Measurements from ENCODE around the gene NAV2.

The NAV2 gene

DNA sequence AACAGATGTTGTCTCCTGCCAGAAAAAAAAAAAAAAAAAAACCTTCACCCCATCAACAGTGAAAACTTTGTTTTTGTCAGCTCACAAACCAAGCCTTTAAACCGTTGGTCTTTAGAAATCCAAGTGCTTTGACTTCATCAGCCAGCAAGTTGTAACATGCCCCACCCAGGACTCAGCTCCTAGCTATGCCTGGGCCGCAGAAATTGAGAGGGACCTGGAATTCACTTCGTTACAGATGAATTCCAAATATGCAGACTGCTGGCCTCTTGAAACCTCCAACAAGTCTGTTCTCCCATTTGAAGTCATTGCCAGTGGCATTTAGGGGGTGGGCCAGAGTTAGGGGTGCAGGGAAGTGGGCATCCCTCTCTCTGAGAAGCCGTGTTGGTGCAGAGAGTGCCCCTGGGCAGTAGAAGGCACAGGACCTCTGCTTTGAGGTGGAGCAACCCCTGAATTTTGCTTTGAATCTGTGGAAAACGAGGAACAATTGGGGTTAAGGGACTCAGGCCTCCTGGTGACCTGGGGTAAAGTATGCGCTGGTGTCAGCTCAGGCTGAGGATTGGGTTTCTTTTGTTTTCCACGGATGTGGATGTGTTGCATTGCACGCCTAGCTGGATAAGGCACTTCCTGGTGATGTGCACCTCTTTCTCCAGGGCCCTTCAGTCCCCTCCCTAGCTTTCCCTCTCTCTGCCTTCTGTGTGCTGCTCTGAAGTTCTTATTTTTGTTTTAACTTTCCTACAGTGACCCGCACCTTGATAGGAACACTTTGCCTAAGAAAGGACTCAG, 338.1 kb downstream of the NAV2 start:
- no peak for DNase-seq (ENCODE audit: low read depth in 2 of 2, low spot score in 1 of 2)

DNA sequence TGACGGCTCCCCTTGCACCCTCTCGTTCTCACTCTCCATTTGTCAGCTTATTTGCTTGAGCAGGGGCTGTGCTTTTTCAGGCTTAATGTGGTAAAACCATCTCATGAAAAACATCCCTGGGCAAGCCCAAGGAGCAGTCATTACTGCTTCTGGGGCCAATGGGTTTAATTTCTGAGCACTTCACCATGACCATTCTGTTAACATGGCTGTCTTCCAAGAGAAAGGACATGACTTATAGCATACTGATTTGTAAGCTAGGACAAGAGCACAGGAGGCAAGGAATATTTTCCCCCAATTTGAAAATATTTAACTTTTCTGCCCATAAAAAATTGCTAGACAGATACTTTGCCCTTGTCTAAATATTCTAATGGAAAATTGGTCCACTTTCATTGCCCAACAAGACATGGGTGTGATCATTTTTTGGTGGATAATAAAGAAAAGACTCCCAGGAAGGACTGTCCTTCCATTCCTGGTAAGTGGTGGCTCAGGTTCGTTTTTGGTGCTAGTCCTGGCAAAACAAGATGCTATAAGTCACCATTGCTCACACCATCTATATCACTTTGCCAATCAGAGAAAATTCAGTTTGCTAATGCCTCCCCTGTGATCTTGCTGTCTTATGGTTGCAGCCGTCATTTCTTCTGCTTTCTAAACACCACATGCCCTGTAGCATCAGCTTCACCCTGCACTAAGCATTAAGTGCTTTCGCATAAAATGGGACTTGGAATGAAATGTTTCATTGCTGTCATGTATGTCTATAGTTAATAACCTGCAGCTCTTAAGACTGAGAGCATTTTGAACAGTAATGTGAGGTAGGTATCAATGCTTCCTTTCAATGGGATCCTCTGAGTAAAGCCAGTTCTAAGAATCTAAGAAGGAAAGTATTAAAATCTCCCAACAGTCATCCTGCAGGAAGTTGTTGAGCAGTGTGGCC, 339.1 kb downstream of the NAV2 start:
- DNase-seq (ENCODE audit: low read depth in 2 of 2, low spot score in 1 of 2): no peak

DNA sequence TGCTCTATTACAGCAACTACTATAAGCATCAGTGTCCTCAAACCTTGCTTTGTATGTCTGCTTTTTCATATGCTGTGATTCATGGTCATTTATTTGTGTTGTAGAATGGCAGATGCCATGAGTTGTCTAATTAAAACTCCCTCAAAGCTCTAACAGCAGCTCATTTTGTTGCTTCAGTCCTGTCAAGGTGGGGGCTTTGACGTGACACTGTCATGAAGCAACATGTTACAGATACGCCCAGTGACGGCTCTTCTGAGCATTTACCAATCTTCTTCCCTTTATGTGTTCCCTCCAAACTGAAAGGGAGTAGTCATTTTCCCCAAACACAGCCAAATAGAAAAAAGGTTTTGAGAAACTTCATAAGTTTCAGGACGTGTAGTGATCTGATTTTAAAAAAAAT, 340.9 kb downstream of the NAV2 start:
- no peak for DNase-seq (ENCODE audit: low read depth in 2 of 2, low spot score in 1 of 2)

DNA sequence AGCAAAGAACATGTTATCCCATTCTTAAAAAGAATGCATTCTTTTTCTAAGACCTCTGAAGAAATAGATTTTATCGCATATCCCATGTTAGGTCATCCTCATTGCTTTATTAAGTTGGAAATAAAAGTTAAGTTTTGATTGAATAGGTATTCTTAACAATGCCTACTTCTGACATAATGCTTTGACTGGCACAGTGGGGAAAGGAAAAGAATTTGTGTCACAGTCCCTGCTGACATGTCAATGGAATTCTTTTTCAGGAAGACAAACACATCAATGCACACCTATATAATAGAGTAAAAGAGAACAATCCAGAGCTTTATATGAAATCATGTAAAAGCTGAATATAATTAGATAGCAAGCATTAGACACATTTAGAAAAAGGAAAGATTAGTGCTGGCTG, 341.9 kb downstream of the NAV2 start:
- DNase-seq (ENCODE audit: low read depth in 2 of 2, low spot score in 1 of 2): no peak

DNA sequence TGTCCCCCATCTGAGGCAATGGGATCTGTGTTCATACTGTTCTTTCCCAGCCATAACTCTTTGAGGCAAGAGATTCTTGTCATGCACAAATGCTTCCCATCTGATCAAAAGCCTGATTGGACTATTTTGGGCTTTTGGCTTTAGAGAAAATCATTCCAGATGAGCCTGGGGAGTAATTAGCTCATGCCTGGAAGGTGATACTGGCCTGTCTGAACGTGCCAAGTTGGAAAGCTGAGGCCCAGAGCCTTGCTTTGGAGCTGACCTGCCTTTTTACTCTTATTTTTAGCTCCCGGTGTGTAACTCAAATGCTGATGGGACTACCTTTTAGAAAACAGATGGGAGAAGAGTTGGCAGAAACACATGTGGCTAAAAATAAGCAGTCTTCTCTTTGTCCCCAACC, 342.7 kb downstream of the NAV2 start:
- no peak for DNase-seq (ENCODE audit: low read depth in 2 of 2, low spot score in 1 of 2)

DNA sequence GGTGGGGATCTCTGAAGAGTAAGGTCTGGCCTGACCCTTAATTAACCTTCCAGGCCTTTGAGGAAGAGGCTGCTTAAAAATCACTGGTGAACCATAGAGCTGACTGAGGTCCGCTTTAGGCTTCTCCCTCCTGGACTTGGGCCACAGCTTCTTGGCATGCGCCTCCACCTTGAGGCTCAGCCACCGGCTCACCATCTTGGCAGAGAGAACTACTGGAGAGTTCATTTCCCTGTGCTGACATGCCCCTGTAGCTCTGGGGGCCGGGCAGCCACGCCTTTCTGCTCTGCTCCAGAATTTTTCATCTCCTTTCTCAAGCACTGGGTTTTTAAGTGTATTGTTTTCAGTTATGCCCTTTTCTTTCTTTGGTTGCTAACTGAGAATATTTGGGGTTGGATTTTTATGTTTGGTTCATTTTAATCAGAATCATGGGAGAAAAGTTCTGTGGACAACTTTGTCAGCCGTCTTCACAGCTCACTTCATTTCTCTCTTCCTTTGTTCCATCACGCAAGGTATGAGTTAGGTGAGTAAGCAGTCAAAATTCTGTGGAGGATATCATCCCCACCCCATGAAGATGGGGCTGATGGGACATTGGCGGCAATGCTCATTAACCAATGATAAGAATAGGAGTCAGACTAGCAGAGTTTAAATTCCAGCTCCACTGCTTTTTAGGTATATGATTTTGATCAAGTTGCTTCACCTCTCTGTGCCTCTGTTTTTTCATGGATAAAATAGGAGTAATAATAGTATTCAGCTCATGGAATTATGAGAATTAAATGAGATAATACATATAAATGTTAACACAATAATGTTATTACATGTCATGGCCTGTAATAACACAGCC, 343.7 kb downstream of the NAV2 start:
- DNase-seq (ENCODE audit: low read depth in 2 of 2, low spot score in 1 of 2): no peak

DNA sequence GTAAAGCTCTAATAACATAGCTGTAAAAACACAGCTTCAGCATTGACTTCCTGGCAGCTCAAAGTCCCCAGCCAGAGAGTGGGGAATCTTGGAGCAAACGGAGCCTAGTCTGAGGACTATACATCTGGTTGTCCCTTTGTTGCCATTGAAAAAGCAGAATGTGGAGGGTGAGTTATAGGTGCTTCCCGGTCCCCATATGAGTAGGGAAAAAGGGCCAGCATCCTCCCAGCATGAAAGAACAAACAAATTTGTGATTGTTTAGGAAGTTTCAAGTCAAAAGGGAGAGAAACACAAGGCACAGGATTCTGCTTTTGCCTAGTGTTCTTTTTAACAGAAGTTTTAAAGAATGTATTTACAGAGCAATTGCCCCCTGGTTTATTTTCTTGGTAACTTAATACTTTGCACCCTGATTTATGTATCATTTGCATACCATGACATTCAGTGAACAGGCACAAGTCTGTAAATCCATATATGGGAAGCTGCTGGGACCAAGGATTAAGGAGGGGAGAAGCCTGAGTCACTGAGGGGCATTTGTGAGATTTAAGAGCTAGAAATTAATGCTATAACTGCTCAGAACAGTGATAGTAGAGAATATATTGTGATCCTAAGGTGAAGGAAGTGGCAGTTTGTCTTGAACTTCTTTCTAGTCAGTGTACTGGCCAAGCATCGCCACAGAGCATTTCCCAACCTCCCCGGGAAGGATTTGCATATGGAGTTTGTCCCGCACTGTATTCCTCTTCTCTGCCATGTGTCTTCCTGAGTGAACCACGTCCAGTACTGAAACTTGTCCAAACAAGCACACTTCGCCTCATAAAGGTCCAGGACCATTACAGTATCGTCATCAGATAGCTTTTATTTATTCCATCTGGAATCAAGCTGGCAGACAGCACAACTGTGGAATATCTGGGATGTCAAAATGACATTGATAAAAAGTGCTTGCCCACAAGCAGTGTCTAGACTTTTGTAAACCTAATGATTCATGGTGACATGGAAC, 344.6 kb downstream of the NAV2 start:
- DNase-seq (ENCODE audit: low read depth in 2 of 2, low spot score in 1 of 2): no peak

DNA sequence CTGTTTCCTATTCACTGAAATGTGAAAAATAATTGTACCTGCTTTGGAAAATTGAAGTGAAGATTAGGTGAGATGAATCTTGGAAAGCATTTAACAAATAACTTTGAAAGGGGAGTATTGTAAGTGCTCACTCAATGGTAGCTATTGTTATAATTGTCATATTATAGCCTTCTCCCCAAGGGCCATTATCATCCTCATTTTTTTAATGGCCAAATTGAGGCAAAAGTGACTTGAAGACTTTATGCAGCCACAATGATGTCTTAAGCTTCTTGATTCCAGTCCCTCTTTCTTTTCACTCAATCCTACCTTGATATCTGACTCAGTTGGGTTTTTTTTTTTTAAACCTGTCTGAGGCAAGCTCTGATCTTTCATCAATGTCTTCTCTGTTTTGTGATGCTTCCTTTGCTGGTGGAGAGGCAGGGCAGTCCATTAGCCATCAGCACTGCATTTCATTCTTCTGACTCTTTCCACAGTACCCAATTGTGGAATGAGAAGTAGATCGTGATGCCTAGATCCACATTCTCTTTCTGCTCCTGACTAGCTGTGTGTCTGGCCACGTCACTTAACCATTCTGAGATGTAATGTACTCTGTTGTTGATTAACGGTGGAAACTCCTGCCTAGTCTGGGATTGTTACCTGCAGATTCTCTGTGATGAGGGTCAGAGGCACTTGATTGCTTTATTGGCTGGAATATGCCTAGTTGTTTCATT, 346.3 kb downstream of the NAV2 start:
- no peak for DNase-seq (ENCODE audit: low read depth in 2 of 2, low spot score in 1 of 2)

DNA sequence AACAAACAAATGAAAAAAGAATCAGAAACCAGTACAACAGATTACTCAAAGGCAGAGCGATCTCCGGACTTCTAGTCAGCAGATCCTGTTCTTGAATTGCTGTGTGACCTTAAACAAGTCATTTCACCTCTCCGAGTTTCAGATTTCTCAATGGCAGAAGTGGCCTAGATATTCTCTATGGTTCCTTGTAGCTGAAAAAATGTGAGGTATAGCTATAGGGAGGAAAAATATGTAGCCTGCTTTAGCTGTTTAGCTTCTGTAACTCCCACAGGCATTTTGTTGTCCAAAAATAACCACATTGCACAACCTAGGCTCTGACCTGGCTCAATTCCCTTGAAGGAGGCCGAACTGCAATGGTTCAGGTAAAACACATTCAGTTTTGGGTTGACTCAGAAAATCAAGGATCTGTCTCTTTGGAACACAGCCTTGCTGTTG, 347.0 kb downstream of the NAV2 start:
- no peak for DNase-seq (ENCODE audit: low read depth in 2 of 2, low spot score in 1 of 2)

DNA sequence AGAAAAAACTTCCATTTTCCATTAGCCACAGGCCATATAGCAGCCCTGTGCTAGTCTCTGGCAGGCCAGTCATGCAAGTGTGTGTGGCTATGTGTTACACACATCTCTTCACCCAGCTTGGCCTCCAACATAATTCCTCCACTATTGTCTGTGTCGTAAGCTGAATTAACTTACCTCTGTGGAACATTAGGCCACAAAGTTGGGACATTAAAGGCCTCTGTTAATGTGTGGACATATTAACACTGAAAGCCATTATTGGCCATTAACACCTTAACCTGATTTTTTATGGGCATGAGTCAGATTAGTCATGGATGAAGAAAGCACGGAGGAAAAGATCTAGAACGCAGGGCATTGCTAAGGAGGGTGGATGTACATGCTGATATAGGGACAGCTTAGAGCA, 347.5 kb downstream of the NAV2 start:
- no peak for DNase-seq (ENCODE audit: low read depth in 2 of 2, low spot score in 1 of 2)

DNA sequence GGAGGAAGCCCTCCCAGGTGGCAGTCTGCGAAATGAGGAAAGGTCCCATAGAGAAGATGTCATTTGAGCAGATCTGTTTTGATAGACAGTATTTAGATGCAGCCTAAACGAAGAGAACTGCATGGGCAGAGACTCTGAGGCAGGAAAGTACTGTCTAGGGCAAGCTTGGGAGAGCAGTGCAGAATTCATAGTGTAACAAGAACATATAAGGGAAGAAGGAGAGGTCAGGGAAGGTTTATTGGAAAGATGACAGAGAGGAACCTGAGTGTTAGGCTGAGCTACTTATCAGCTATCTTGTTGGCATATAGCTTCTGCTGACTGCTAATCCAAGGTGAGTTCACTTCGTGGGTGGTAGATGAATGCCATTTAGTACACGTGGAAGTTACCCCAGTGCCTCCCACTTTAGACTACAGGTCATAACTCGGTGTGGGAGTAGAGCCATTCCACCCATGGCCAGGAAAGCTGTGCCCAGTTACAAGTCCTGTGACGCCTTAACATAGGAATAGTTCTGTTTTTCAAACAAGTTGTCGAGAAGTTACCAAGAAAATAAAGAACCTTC, 348.1 kb downstream of the NAV2 start:
- DNase-seq (ENCODE audit: low read depth in 2 of 2, low spot score in 1 of 2): no peak

DNA sequence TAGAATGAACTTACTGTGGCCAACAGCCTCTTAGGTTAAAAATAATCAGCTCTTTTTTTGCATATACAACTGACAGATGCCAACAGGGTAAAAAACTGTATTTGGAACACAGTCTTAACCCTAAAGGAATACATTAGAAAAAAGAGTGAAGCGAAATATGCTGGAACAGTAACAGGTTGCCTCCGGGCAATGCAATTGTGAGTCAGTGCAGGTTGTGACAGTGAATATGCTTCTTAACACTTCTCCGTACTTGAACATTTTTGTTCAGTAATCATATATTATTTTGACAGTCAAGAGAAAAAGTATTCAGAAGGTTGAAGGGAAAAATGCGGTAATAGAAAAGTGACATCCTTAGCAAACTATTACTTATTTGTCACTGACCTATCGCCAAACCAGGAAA, 349.1 kb downstream of the NAV2 start:
- DNase-seq (ENCODE audit: low read depth in 2 of 2, low spot score in 1 of 2): no peak

DNA sequence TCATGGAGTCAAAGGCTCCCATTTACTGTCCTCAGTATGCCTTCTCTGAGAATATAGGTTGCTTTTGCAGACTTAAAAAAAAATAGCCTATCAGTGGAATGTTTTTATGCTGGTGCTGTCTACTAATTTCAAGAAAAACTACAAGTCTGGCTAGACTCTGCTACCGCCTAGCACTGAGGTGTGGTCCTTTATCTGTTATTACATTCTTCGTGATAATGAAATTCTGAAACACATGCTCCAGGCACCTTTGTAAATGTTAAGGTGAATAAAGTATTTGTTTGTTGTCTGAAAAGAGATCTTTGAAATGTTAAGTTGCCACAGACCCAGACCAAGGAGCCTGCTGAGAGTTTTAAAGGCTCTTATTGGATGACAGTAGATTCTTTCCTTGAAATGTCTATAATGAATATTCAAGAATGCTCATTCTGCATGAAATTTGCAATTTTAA, 352.3 kb downstream of the NAV2 start:
- DNase-seq (ENCODE audit: low read depth in 2 of 2, low spot score in 1 of 2): no peak

DNA sequence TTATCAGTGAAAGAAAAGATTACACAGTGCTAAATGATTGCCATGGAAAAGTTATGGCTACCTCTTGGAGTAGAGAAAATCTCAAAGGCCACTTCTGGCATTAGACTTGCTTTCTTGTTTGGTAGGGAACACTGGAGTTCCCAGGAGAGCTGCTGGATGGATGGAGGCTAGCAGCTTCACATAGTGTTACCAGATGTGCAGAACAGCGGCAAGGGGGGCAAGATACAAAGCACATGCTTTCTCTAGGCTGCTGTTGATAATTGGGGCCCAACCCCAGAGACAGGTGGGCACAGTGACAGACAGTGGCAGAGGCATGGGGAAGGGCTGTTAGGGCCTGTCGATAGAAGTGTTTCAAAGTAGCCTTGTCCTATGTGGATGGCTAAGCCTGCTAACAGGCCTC, 352.8 kb downstream of the NAV2 start:
- no peak for DNase-seq (ENCODE audit: low read depth in 2 of 2, low spot score in 1 of 2)

DNA sequence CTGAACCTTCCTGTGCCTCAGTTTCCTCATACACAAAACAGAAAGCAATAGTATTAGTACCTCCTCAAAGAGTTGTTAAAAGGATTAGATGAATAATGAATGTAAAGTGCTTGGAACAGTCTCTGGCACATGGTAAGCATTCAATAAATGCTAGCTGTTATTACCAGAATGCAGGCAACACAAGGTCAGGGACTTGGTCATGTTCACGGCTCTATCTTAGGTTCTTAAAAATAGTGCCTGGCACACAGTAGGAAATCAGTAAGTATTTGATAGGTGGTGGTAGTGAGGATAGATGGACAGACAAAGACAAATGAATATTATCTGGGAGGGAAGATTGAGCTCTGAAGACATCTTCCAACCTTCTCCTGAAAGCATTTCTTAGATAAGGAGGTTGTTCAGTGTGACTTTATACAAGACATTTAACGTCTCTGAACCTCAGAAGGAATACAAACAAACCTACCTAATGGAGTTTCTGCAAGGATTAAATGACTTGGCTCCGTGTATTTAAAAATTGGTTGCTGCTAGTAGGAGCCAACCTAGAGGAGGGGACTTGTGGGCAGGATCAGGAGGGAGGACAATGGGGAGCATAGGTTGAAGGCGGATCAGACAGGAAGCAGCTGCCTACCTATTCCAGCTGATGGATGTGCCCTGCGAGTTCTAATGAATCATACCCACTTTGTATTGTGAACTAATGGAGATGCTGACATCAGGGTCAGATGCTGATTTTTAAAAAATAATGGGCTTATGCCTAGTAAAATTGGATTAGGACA, 353.6 kb downstream of the NAV2 start:
- no peak for DNase-seq (ENCODE audit: low read depth in 2 of 2, low spot score in 1 of 2)

DNA sequence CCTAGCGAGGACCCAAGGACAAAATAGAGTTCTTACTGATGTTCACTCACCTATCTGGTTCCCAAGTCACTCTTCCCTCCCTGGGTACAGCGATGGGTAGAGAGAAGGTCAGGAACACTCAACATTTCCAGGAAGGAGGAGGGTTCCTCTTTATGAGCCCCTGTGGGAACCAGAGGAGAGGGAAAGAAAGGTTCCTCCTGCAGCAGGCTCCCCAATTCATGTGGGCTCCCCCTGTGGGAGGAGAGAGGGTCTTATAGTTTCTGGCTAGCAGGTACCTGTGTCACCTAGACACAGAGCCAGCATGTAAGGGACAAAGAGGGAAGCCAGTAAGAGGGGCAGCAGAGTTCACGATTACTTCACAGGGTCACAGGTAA, 354.1 kb downstream of the NAV2 start:
- no peak for DNase-seq (ENCODE audit: low read depth in 2 of 2, low spot score in 1 of 2)

DNA sequence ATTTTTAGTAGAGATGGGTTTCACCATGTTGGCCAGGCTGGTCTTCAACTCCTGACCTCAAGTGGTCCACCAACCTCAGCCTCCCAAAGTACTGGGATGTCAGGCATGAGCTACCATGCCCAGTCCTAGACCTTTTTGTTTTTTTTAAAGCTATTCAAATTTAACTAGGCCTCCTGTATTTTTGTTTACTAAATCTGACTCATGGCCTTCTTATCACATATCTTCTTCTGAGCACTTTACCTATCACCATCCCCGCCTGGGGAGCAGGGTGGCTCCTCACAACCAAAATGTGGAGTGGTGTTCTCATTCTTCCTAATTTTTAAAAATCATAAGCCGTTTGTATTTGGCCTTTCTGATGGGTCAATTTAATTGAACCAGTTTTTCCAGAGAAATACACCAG, 355.0 kb downstream of the NAV2 start:
- no peak for DNase-seq (ENCODE audit: low read depth in 2 of 2, low spot score in 1 of 2)

DNA sequence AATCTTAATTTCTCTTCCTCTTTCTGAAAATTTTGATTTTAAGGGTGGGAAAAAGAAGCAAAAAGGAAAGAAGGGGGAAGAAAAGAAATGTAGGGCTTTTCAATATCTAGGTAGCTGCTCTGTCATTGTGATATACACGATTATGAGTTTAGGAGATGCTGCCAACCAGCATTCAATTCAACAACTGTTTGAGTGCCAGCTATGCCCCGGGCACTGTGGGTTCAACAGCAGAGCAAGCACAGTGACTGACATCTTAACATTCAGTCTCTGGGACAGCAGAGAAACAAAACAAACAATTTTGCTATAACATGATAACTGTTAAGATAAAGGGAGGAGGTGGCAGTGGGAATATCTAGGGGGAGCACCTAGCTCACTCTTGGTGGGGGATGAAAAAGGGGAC, 356.1 kb downstream of the NAV2 start:
- no peak for DNase-seq (ENCODE audit: low read depth in 2 of 2, low spot score in 1 of 2)

DNA sequence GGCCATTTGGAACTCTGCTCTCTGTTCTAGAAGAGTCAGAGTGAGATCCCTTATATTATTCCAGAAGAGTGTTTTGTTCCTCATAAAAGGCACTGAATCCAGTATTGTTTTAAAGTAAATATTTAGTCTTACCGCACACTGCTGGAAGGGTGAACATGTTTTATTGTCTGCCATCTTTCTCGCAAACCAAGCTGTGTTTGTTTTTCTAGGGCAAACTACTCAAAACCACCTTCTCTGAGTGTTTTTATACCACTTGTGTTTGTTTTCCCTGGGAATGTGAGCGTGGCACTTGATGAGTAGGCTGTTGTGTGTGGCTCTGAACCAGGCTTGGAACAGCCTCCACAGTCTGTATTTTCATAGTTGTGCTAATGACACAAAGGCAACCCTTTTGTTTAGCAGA, 357.8 kb downstream of the NAV2 start:
- DNase-seq (ENCODE audit: low read depth in 2 of 2, low spot score in 1 of 2): no peak

Measured in stimulated activated CD8-positive, alpha-beta memory T cell treated with anti-CD3 and anti-CD28 coated beads, Interleukin-4, amount 100 ng/mL, for 1 hour (primary cell).